Subcutaneous adipose tissue (tissue), 4 donors: ENCODE results near the gene PIGQ. TPM values are rescaled to one million over a fixed set of nuclear protein-coding genes. Genes with fewer than 3 reads are reported as not detected.

Source experiments
- CTCF ChIP-seq: fragments of 450-650 bp; IDR thresholded peaks from one replicate; pipeline ENCODE4 v1.5.1; 2016; ENCODE audit warnings: low read depth, mild to moderate bottlenecking, control low read depth, antibody characterized with exemption, moderate library complexity
- total RNA-seq, 4 donors: library from RNA; depleted of rRNA; stranded (reverse); fragments of >200 nt; gene quantifications; one replicate each; pipeline ENCODE4 v1.1.0, GENCODE V29; 2016

PIGQ gene
- total RNA-seq, 4 donors from 2014 or later: 9.5 to 42.0 (median 16.4) TPM

GRCh38 chr16:592518-593306 is 22.9 kb downstream of the PIGQ start:
- no peak for TF ChIP-seq CTCF

GRCh38 chr16:593406-593805 is 23.6 kb downstream of the PIGQ start:
- TF ChIP-seq CTCF: no peak

GRCh38 chr16:593807-594206 is 24.0 kb downstream of the PIGQ start:
- no peak for TF ChIP-seq CTCF

- no peak for TF ChIP-seq CTCF
These were observed 25.3 kb downstream of the PIGQ start for GRCh38 chr16:595094-595528.

- TF ChIP-seq CTCF: no peak
These were observed 26.4 kb downstream of the PIGQ start for GRCh38 chr16:595942-596735.

GRCh38 chr16:596736-597060 is 26.9 kb downstream of the PIGQ start:
- no peak for TF ChIP-seq CTCF
